ENCODE measurements around the gene NATD1.
"Not testable (repeated sequence)": the region's sequence is repeated elsewhere in the genome, so short reads cannot be mapped to it uniquely, and the experiment has no call there.

The NATD1 gene

GRCh38 chr17:21193031-21193430 is 60.2 kb downstream of the NATD1 start:
- DNase-seq (ENCODE audit: low read depth): no peak
- peaks cover 13% of the 10 kb centered on the region for H3K4me1 ChIP-seq (ENCODE audit: control insufficient read depth, insufficient read depth, low read length)
- H3K4me3 ChIP-seq (ENCODE audit: low read length): no peak overlapping the region
- H3K36me3 ChIP-seq (ENCODE audit: control insufficient read depth, insufficient read depth, low read length, severe bottlenecking): peaks cover 39% of the 10 kb centered on the region
- no peaks in the 10 kb centered on the region for H3K9me3 ChIP-seq (ENCODE audit: control insufficient read depth, low read length)
- no peaks in the 10 kb centered on the region for H3K27me3 ChIP-seq (replicated peaks; ENCODE audit: control insufficient read depth, insufficient read depth, low read length)
- H3K9ac ChIP-seq (ENCODE audit: low read length): no peak overlapping the region

DNA sequence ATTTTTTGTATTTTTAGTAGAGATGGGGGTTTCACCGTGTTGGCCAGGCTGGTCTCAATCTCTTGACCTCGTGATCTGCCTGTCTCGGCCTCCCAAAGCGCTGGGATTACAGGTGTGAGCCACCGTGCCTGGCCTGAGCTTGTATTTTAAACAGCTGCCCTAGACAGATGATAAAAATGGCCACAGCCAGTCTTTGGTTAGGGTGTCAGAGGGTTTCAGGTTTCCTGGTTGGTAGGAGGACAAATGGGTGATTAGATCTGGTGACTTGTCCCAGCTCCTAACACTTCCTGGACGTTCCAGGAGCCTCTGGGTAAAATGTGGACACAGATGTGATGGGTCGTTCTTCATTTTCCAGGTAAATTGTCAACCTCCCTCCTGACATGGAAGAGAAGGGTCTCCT is 60.8 kb downstream of the NATD1 start:
- DNase-seq (ENCODE audit: low read depth): not testable (repeated sequence)
- H3K36me3 ChIP-seq (ENCODE audit: control insufficient read depth, insufficient read depth, low read length, severe bottlenecking): peaks cover 32% of the 10 kb centered on the region

GRCh38 chr17:21191698-21192097 is 61.5 kb downstream of the NATD1 start:
- peaks cover 26% of the 10 kb centered on the region for H3K36me3 ChIP-seq (ENCODE audit: control insufficient read depth, insufficient read depth, low read length, severe bottlenecking)
- DNase-seq (ENCODE audit: low read depth): no peak

More for the DNA sequence above, 60.8 kb downstream of the NATD1 start:
- H3K27me3 ChIP-seq (replicated peaks; ENCODE audit: control insufficient read depth, insufficient read depth, low read length); H3K9ac ChIP-seq (ENCODE audit: low read length); H3K9me3 ChIP-seq (ENCODE audit: control insufficient read depth, low read length); H3K4me3 ChIP-seq (ENCODE audit: low read length): not testable (repeated sequence)
- H3K4me1 ChIP-seq (ENCODE audit: control insufficient read depth, insufficient read depth, low read length): peaks cover 13% of the 10 kb centered on the region

DNA sequence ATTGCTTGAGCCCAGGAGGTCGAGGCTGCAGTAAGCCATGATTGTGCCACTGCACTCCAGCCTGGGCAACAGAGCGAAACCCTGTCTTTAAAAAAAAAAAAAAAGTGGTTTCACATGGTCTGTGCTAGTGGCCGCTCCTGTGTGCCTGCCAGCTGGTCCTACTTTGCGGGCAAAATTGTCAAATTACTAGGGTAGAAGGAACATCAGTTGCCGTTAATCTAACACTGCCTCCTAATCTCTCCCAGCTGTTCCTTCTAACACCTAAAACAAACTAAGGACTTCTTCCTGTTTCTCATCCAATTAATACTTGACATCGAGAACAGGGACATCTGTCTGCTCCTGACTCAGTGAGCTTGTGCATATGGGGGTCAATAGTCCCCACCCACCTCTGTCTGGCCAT is 63.1 kb downstream of the NATD1 start:
- no peaks in the 10 kb centered on the region for H3K27me3 ChIP-seq (replicated peaks; ENCODE audit: control insufficient read depth, insufficient read depth, low read length)
- H3K9ac ChIP-seq (ENCODE audit: low read length): no peak overlapping the region
- H3K9me3 ChIP-seq (ENCODE audit: control insufficient read depth, low read length): no peaks in the 10 kb centered on the region
- no peak overlapping the region for H3K4me3 ChIP-seq (ENCODE audit: low read length)
- no peak for DNase-seq (ENCODE audit: low read depth)
- H3K4me1 ChIP-seq (ENCODE audit: control insufficient read depth, insufficient read depth, low read length): peaks cover 12% of the 10 kb centered on the region
- H3K36me3 ChIP-seq (ENCODE audit: control insufficient read depth, insufficient read depth, low read length, severe bottlenecking): peaks cover 37% of the 10 kb centered on the region

More at GRCh38 chr17:21191698-21192097, 61.5 kb downstream of the NATD1 start:
- no peak overlapping the region for H3K4me3 ChIP-seq (ENCODE audit: low read length)
- H3K9ac ChIP-seq (ENCODE audit: low read length): no peak overlapping the region
- peaks cover 13% of the 10 kb centered on the region for H3K4me1 ChIP-seq (ENCODE audit: control insufficient read depth, insufficient read depth, low read length)
- no peaks in the 10 kb centered on the region for H3K9me3 ChIP-seq (ENCODE audit: control insufficient read depth, low read length)
- no peaks in the 10 kb centered on the region for H3K27me3 ChIP-seq (replicated peaks; ENCODE audit: control insufficient read depth, insufficient read depth, low read length)

DNA sequence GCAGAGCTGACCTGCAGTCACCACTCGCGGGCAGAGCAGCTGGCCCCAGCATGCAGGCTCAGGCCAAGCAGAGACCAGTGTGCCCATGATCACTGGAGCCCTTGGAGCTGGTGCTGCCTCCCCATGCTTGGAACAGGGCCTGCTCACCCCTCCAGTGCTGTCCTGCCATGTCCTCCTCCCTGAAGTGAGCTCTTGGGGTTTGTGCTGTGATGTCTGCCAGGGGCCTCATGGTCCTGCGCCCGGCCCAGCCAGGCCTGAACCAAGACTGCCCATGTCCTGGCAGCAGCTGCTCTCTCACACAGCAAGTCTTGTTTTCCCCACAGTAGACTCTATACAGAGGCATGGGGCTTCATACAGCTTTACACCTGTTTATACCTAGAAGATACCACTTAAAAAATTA is 63.8 kb downstream of the NATD1 start:
- no peak for DNase-seq (ENCODE audit: low read depth)
- peaks cover 44% of the 10 kb centered on the region for H3K36me3 ChIP-seq (ENCODE audit: control insufficient read depth, insufficient read depth, low read length, severe bottlenecking)
- H3K4me1 ChIP-seq (ENCODE audit: control insufficient read depth, insufficient read depth, low read length): peaks cover 5% of the 10 kb centered on the region
- H3K9ac ChIP-seq (ENCODE audit: low read length): no peak overlapping the region
- no peaks in the 10 kb centered on the region for H3K9me3 ChIP-seq (ENCODE audit: control insufficient read depth, low read length)
- no peak overlapping the region for H3K4me3 ChIP-seq (ENCODE audit: low read length)
- no peaks in the 10 kb centered on the region for H3K27me3 ChIP-seq (replicated peaks; ENCODE audit: control insufficient read depth, insufficient read depth, low read length)
